Retinal pigment epithelial cell (primary cell): ENCODE data around the gene TAPBPL.

Source experiments
- DNase-seq: peaks from one replicate; pipeline ENCODE4 v3.0.0-alpha.2; 2010; ENCODE audit warnings: low read depth
- H3K4me3 ChIP-seq: 2 replicates; pipeline ENCODE4 v1.5.1; 2011; ENCODE audit warnings: mild to moderate bottlenecking, low read length, control low read depth, moderate library complexity
- TF ChIP-seq, protein P1 (sequence below): conservative IDR thresholded peaks from 2 replicates; pipeline ENCODE4 v1.5.1; 2011; ENCODE audit warnings: low read depth, low read length, control low read depth, inconsistent platforms

Gene TAPBPL

DNA sequence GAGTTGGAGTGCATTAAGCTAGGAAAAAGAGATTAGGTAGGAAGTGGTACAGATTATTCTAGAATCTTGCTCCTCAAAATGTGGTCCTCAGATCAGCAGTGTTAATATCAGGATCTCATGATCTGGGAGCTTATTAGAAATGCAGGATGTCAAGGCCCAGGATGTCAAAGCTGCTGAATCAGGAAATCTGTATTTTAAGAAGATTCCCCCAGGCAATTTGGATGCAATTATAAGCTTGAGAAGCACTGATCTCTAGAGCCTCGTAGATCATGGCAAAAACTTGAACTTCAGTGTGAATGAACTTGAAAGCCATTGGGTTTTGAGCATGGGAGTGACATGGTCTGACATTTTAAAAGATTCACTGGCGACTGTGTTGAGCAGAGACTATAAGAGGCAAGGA is 48.6 kb downstream of the TAPBPL start:
- no peak overlapping the region for H3K4me3 ChIP-seq
- TF ChIP-seq, protein P1, sequence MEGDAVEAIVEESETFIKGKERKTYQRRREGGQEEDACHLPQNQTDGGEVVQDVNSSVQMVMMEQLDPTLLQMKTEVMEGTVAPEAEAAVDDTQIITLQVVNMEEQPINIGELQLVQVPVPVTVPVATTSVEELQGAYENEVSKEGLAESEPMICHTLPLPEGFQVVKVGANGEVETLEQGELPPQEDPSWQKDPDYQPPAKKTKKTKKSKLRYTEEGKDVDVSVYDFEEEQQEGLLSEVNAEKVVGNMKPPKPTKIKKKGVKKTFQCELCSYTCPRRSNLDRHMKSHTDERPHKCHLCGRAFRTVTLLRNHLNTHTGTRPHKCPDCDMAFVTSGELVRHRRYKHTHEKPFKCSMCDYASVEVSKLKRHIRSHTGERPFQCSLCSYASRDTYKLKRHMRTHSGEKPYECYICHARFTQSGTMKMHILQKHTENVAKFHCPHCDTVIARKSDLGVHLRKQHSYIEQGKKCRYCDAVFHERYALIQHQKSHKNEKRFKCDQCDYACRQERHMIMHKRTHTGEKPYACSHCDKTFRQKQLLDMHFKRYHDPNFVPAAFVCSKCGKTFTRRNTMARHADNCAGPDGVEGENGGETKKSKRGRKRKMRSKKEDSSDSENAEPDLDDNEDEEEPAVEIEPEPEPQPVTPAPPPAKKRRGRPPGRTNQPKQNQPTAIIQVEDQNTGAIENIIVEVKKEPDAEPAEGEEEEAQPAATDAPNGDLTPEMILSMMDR = no peak

GRCh38 chr12:6507102-6507998 is 55.5 kb downstream of the TAPBPL start:
- TF ChIP-seq, protein P1 = no peak
- DNase-seq = peak; percentile 7
- H3K4me3 ChIP-seq = no peak overlapping the region

More for the DNA sequence above, 48.6 kb downstream of the TAPBPL start:
- no peak for DNase-seq

DNA sequence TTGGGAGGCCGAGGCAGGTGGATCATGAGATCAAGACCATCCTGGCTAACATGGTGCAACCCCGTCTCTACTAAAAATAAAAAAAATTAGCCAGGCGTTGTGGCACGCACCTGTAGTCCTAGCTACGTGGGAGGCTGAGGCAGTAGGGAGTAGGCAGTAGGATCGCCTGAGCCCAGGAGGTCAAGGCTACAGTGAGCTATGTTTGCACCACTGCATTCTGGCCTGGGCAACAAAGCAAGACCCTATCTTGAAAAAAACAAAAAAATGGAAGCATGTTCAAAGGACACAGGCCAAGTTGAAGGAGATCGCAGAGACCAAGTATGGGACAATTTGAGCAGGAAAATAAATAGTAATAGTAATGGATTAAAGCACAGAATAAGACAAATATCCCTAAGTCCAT is 56.2 kb downstream of the TAPBPL start:
- TF ChIP-seq, protein P1 = no peak

More for the DNA sequence above, 56.2 kb downstream of the TAPBPL start:
- H3K4me3 ChIP-seq = no peak overlapping the region
- no peak for DNase-seq
